Lung (tissue), 12 donors: ENCODE measurements around the gene NPM1. TPM values are rescaled to one million over a fixed set of nuclear protein-coding genes. Genes with fewer than 3 reads are reported as not detected.

Experiments
- ATAC-seq: fragments of 200-7000 bp; cut with Tn5 transposase; one replicate; pipeline ENCODE4 v1.9.1; 2020; ENCODE audit warnings: moderate number of reproducible peaks; ENCODE audit not compliant: insufficient read depth, low FRiP score
- DNase-seq, 3 donors: peaks; one replicate each; pipeline ENCODE4 v3.0.0-alpha.2; 2013 to 2017
- H3K27ac ChIP-seq, 2 donors: one replicate each; pipeline ENCODE4 v1.5.1; 2013; ENCODE audit warnings: mild to moderate bottlenecking in 2 of 2, moderate library complexity in 2 of 2, control low read depth in 1 of 2, inconsistent platforms in 1 of 2, low read depth in 1 of 2, low read length in 1 of 2
- H3K27me3 ChIP-seq, 3 donors: one replicate each; pipeline ENCODE4 v1.5.1; 2013; ENCODE audit warnings: low read length in 2 of 3; ENCODE audit not compliant: control insufficient read depth in 3 of 3, insufficient read depth in 3 of 3
- H3K36me3 ChIP-seq, 4 donors: one replicate each; pipeline ENCODE4 v1.5.1; 2013; ENCODE audit warnings: low read length in 4 of 4, mild to moderate bottlenecking in 1 of 4, moderate library complexity in 1 of 4; ENCODE audit not compliant: control insufficient read depth in 4 of 4, insufficient read depth in 4 of 4
- H3K4me1 ChIP-seq, 5 donors: one replicate each; pipeline ENCODE4 v1.5.1; 2013; ENCODE audit warnings: low read length in 5 of 5, mild to moderate bottlenecking in 2 of 5, moderate library complexity in 1 of 5; ENCODE audit not compliant: control insufficient read depth in 5 of 5, insufficient read depth in 5 of 5
- H3K4me3 ChIP-seq: one replicate; pipeline ENCODE4 v1.5.1; 2013; ENCODE audit warnings: mild to moderate bottlenecking, control low read depth, moderate library complexity
- H3K9ac ChIP-seq, 2 donors: one replicate each; pipeline ENCODE4 v1.5.1; 2013; ENCODE audit warnings: low read length in 2 of 2, control low read depth in 1 of 2; ENCODE audit not compliant: insufficient read depth in 1 of 2
- H3K9me3 ChIP-seq, 4 donors: one replicate each; pipeline ENCODE4 v1.5.1; 2013; ENCODE audit warnings: low read length in 3 of 4, mild to moderate bottlenecking in 1 of 4, moderate library complexity in 1 of 4; ENCODE audit not compliant: control insufficient read depth in 4 of 4, insufficient read depth in 3 of 4
- WGBS, 2 donors: extraction: QIAGEN DNeasy Blood & Tissue Kit; methylation state at CpG; one replicate each; pipeline ENCODE4 v1.1.7; 2013; 5-methylcytosine and 5-hydroxymethylcytosine counted together
- polyA plus RNA-seq, 2 donors: library from polyadenylated mRNA; stranded (reverse); fragments of 200-250 nt; gene quantifications; one replicate each; pipeline ENCODE4 v1.2.1, GENCODE V29; 2013
- total RNA-seq, 2 donors: library from RNA; depleted of rRNA in 1 of 2; stranded (reverse); fragments of >200 nt in 1 of 2; gene quantifications; one replicate each; pipeline ENCODE4 v1.2.1, GENCODE V29; 2014 to 2021
- TF ChIP-seq, protein P1 (sequence below): IDR thresholded peaks from 2 replicates; pipeline ENCODE4 v1.5.1; 2012; ENCODE audit warnings: mild to moderate bottlenecking; ENCODE audit errors: control extremely low read depth, extremely low read depth
- donor health status: control.
- donor health status: control.
- donor health status: Bipolar disorder and iron deficiency.
- donor health status: healthy.
- donor health status: DM: yes; HTN: yes; CAD: no.

NPM1 gene
- total and polyA plus RNA-seq, 4 donors, result 601 to 2,411 (median 1,455) TPM

DNA sequence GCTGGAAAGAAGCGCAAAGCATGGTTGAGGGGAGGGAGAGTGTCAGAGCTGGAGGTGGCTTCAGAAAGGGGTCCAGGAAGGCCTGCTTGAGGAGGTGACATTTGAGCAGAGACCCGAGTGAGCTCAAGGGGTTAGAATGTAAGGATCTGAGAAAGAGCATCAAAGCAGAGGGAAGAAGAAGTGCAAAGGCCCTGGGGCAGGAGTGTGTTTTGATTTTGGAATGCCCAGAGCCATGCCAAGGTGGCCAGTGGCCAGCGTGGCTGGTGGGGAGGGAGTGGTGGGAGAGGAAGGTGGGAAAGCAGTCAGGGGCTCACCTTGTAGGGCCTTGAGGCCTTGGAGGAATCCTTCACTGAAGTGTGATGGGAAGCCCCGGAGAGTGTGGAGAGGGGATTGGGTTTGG lies 47.2 kb downstream of the NPM1 start:
- peaks cover 0 to 8% (median 0%) of the 10 kb centered on the region in 5 donors for H3K4me1 ChIP-seq
- H3K4me3 ChIP-seq, result no peak overlapping the region
- WGBS, 2 donors, result 96 to 98% methylated on average over 4 of the region's 4 CpGs
- no peak overlapping the region for H3K9ac ChIP-seq
- H3K27ac ChIP-seq, result no peak overlapping the region
- no peak for DNase-seq
- no peaks in the 10 kb centered on the region for H3K9me3 ChIP-seq
- TF ChIP-seq, protein P1, sequence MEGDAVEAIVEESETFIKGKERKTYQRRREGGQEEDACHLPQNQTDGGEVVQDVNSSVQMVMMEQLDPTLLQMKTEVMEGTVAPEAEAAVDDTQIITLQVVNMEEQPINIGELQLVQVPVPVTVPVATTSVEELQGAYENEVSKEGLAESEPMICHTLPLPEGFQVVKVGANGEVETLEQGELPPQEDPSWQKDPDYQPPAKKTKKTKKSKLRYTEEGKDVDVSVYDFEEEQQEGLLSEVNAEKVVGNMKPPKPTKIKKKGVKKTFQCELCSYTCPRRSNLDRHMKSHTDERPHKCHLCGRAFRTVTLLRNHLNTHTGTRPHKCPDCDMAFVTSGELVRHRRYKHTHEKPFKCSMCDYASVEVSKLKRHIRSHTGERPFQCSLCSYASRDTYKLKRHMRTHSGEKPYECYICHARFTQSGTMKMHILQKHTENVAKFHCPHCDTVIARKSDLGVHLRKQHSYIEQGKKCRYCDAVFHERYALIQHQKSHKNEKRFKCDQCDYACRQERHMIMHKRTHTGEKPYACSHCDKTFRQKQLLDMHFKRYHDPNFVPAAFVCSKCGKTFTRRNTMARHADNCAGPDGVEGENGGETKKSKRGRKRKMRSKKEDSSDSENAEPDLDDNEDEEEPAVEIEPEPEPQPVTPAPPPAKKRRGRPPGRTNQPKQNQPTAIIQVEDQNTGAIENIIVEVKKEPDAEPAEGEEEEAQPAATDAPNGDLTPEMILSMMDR, result no peak
- H3K36me3 ChIP-seq, result no peaks in the 10 kb centered on the region
- H3K27me3 ChIP-seq, result no peaks in the 10 kb centered on the region
- ATAC-seq, result no peak

DNA sequence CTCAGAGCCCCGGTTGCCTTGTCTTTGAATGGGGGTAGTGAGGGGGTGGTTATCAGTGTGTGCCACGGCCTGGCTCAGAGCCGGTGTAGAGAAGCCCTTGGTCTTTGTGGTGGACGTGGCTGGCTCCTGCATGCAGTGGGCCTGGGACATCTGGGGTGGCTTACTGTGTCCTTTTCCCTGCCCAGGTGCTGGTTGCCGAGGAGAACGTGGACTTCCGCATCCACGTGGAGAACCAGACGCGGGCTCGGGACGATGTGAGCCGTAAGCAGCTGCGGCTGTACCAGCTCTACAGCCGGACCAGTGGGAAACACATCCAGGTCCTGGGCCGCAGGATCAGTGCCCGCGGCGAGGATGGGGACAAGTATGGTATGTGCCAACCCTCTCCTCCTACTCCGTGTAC lies 48.3 kb downstream of the NPM1 start:
- 93 to 96% methylated on average over 20 of the region's 20 CpGs for WGBS, 2 donors
- Histone ChIP-seq H3K9ac (no peak overlapping the region), H3K27ac (no peak overlapping the region), H3K4me1 (peaks cover 0 to 8% (median 0%) of the 10 kb centered on the region in 5 donors), H3K4me3 (no peak overlapping the region), H3K36me3 (no peaks in the 10 kb centered on the region), H3K27me3 (no peaks in the 10 kb centered on the region), H3K9me3 (no peaks in the 10 kb centered on the region)
- TF ChIP-seq, protein P1, result no peak
- ATAC-seq, result no peak
- DNase-seq, result no peak

- WGBS, 2 donors, result 63 to 85% methylated on average over 13 of the region's 13 CpGs
- Histone ChIP-seq H3K27ac (no peak overlapping the region), H3K9ac (no peak overlapping the region), H3K36me3 (no peaks in the 10 kb centered on the region), H3K9me3 (no peaks in the 10 kb centered on the region), H3K4me1 (peaks cover 0 to 8% (median 0%) of the 10 kb centered on the region in 5 donors), H3K4me3 (no peak overlapping the region), H3K27me3 (no peaks in the 10 kb centered on the region)
- ATAC-seq (no peak), DNase-seq (peak; percentile 19 to 55 (median 43))
- TF ChIP-seq, protein P1, result no peak
Observed at GRCh38 chr5:171436804-171437285, 49.2 kb downstream of the NPM1 start.

GRCh38 chr5:171437286-171437821 lies 49.7 kb downstream of the NPM1 start:
- Histone ChIP-seq H3K27me3 (no peaks in the 10 kb centered on the region), H3K27ac (peak overlapping the region in 1 of 2 donors; percentile 12), H3K4me3 (no peak overlapping the region), H3K9me3 (no peaks in the 10 kb centered on the region), H3K36me3 (no peaks in the 10 kb centered on the region), H3K9ac (no peak overlapping the region), H3K4me1 (peaks cover 0 to 14% (median 0%) of the 10 kb centered on the region in 5 donors)
- WGBS, 2 donors, result 70 to 78% methylated on average over 13 to 14 of the region's 14 CpGs
- DNase-seq (no peak), ATAC-seq (no peak)
- TF ChIP-seq, protein P1, result no peak
